KMS-11 (cell line): Measurements from ENCODE around the gene TSPAN16.

Source experiments
- H2AFZ ChIP-seq: fragments of 200-600 bp; sonication (generic); 2 replicates; pipeline ENCODE4 v1.6.1; 2016; ENCODE audit warnings: antibody characterized with exemption, mixed run types, low read depth
- H3K27ac ChIP-seq: fragments of 200-600 bp; sonication (generic); 2 replicates; pipeline ENCODE4 v1.6.1; 2016; ENCODE audit warnings: mild to moderate bottlenecking, mixed run types
- H3K27me3 ChIP-seq: fragments of 200-600 bp; sonication (generic); 2 replicates; pipeline ENCODE4 v1.6.1; 2017; ENCODE audit warnings: mild to moderate bottlenecking, low read depth, mixed run types, moderate library complexity; ENCODE audit not compliant: insufficient read depth
- H3K36me3 ChIP-seq: fragments of 200-600 bp; sonication (generic); 2 replicates; pipeline ENCODE4 v1.6.1; 2017; ENCODE audit warnings: mild to moderate bottlenecking, mixed run types; ENCODE audit not compliant: insufficient read depth
- H3K4me1 ChIP-seq: fragments of 200-600 bp; sonication (generic); 2 replicates; pipeline ENCODE4 v1.6.1; 2016; ENCODE audit warnings: mild to moderate bottlenecking, low read depth, mixed run types; ENCODE audit not compliant: poor library complexity, severe bottlenecking
- H3K4me2 ChIP-seq: fragments of 200-600 bp; sonication (generic); 2 replicates; pipeline ENCODE4 v1.7.0; 2016; ENCODE audit warnings: mild to moderate bottlenecking, mixed run types
- H3K4me3 ChIP-seq: fragments of 200-600 bp; sonication (generic); IDR thresholded peaks from 2 replicates; pipeline ENCODE4 v1.6.1; 2017; ENCODE audit warnings: low read depth, low read length, mixed read lengths; ENCODE audit not compliant: insufficient read depth
- H3K79me2 ChIP-seq: fragments of 200-600 bp; sonication (generic); 2 replicates; pipeline ENCODE4 v1.6.1; 2016; ENCODE audit warnings: low read depth, mixed run types; ENCODE audit not compliant: insufficient read depth
- H3K9ac ChIP-seq: fragments of 200-600 bp; sonication (generic); 2 replicates; pipeline ENCODE4 v1.6.1; 2016; ENCODE audit warnings: mild to moderate bottlenecking, mixed run types
- H4K20me1 ChIP-seq: fragments of 200-600 bp; sonication (generic); 2 replicates; pipeline ENCODE4 v1.6.1; 2016; ENCODE audit warnings: mild to moderate bottlenecking, mixed run types; ENCODE audit not compliant: insufficient read depth
- CTCF ChIP-seq: fragments of 200-600 bp; sonication (generic); conservative IDR thresholded peaks from 2 replicates; pipeline ENCODE4 v1.6.1; 2017; ENCODE audit warnings: low read depth, mild to moderate bottlenecking, antibody characterized with exemption, low read length, moderate library complexity, mixed read lengths

TSPAN16 gene

GRCh38 chr19:11248852-11249251, 47.1 kb upstream of the TSPAN16 start:
- no peak overlapping the region for H3K9ac ChIP-seq
- no peaks in the 10 kb centered on the region for H3K4me1 ChIP-seq
- no peaks in the 10 kb centered on the region for H3K79me2 ChIP-seq
- no peak overlapping the region for H2AFZ ChIP-seq
- no peak overlapping the region for H3K4me2 ChIP-seq
- TF ChIP-seq CTCF = no peak
- H3K27ac ChIP-seq = no peak overlapping the region
- no peaks in the 10 kb centered on the region for H4K20me1 ChIP-seq
- H3K4me3 ChIP-seq = no peak overlapping the region
- H3K36me3 ChIP-seq = no peaks in the 10 kb centered on the region
- H3K27me3 ChIP-seq = peaks cover under 1% of the 10 kb centered on the region; the same call in 1 of the 2 replicates

- no peak overlapping the region for H3K9ac ChIP-seq
- no peaks in the 10 kb centered on the region for H3K4me1 ChIP-seq
- H3K27me3 ChIP-seq = 0 out of 2 replicates have a peak, but pooled peaks cover 3% of the 10 kb centered on the region
- H4K20me1 ChIP-seq = no peaks in the 10 kb centered on the region
- H3K27ac ChIP-seq = no peak overlapping the region
- H2AFZ ChIP-seq = no peak overlapping the region
- no peaks in the 10 kb centered on the region for H3K79me2 ChIP-seq
- H3K4me3 ChIP-seq = no peak overlapping the region
- H3K4me2 ChIP-seq = no peak overlapping the region
- TF ChIP-seq CTCF = no peak
- no peaks in the 10 kb centered on the region for H3K36me3 ChIP-seq
Measured at GRCh38 chr19:11251217-11251616, 44.7 kb upstream of the TSPAN16 start.

- no peak overlapping the region for H3K4me2 ChIP-seq
- H3K4me1 ChIP-seq = no peaks in the 10 kb centered on the region
- peaks cover 3% of the 10 kb centered on the region; the same call in 1 of the 2 replicates for H3K27me3 ChIP-seq
- H3K4me3 ChIP-seq = no peak overlapping the region
- no peaks in the 10 kb centered on the region for H3K36me3 ChIP-seq
- no peak overlapping the region for H3K9ac ChIP-seq
- no peak for TF ChIP-seq CTCF
- no peak overlapping the region for H3K27ac ChIP-seq
- H2AFZ ChIP-seq = no peak overlapping the region
- H4K20me1 ChIP-seq = no peaks in the 10 kb centered on the region
- no peaks in the 10 kb centered on the region for H3K79me2 ChIP-seq
Measured at GRCh38 chr19:11251650-11252314, 44.2 kb upstream of the TSPAN16 start.

GRCh38 chr19:11252665-11253355, 43.1 kb upstream of the TSPAN16 start:
- no peaks in the 10 kb centered on the region for H3K79me2 ChIP-seq
- no peaks in the 10 kb centered on the region for H4K20me1 ChIP-seq
- H3K27ac ChIP-seq = no peak overlapping the region
- no peaks in the 10 kb centered on the region for H3K4me1 ChIP-seq
- no peak overlapping the region for H2AFZ ChIP-seq
- H3K9ac ChIP-seq = no peak overlapping the region
- H3K4me2 ChIP-seq = no peak overlapping the region
- no peaks in the 10 kb centered on the region for H3K36me3 ChIP-seq
- peaks cover 3% of the 10 kb centered on the region; the same call in 1 of the 2 replicates for H3K27me3 ChIP-seq
- no peak overlapping the region for H3K4me3 ChIP-seq
- TF ChIP-seq CTCF = no peak
